Measurements from ENCODE around the gene RHOC. TPM values are rescaled to one million over a fixed set of nuclear protein-coding genes. Genes with fewer than 3 reads are reported as not detected.

Gene RHOC
- total RNA-seq, 2 donors from 2014 or later = 45.7 to 54.4 TPM

Other genes starting within 250 kb of the RHOC start
- gene WNT2B, start 198.2 kb downstream of the RHOC start, total RNA-seq = under 1 TPM; 0.29 to 0.53 TPM
- gene ST7L, start 88.0 kb downstream of the RHOC start, total RNA-seq = 10 to 100 TPM; 17.4 to 18.6 TPM
- gene CAPZA1, start 87.3 kb downstream of the RHOC start, total RNA-seq = 100 to 1,000 TPM; 216 to 228 TPM
- gene MOV10, start 32.5 kb downstream of the RHOC start, total RNA-seq = 10 to 100 TPM; 76.8 to 80.8 TPM
- 1 to 10 TPM; 1.2 to 1.3 TPM for gene PPM1J, start 8.2 kb upstream of the RHOC start, total RNA-seq
- gene SLC16A1, start 249.1 kb upstream of the RHOC start, total RNA-seq = 10 to 100 TPM; 55.6 to 70.5 TPM